Epithelial cell of esophagus (primary cell): ENCODE data around the gene GNAQ.
A peak's percentile ranks its signal among the peaks of the same experiment; 100 is the strongest.

Experiments used
- DNase-seq: peaks from one replicate; pipeline ENCODE4 v3.0.0; 2010; ENCODE audit warnings: low read depth
- H3K4me3 ChIP-seq: 2 replicates; pipeline ENCODE4 v1.5.1; 2011; ENCODE audit warnings: mild to moderate bottlenecking, low read length, control low read depth
- TF ChIP-seq, protein P1 (sequence below): IDR thresholded peaks from 2 replicates; pipeline ENCODE4 v1.5.1; 2011; ENCODE audit warnings: low read depth, mild to moderate bottlenecking, low read length, control low read depth, inconsistent platforms; ENCODE audit not compliant: insufficient read depth; ENCODE audit errors: missing control alignments

The GNAQ gene

DNA sequence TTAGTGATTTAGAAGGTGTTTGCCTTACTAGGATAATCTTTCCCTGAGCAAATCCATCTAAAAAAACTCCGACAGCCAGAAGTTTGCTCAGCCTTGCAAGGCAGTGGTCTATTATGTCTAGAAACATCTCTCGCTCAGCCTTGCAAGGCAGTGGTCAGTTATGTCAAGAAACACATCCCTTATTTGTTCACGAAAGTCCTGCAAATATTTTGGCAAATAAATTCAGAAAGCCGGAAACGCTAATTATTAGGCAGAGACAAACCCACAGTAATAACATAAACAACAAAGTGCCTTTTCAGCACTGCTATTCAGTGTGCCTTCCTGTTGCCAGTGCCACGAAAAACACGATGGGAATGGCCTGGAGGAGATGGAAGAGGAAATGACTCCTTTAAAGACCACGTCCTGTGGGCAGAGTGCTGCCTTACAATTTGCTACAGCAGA lies 184.5 kb downstream of the GNAQ start:
- TF ChIP-seq, protein P1, sequence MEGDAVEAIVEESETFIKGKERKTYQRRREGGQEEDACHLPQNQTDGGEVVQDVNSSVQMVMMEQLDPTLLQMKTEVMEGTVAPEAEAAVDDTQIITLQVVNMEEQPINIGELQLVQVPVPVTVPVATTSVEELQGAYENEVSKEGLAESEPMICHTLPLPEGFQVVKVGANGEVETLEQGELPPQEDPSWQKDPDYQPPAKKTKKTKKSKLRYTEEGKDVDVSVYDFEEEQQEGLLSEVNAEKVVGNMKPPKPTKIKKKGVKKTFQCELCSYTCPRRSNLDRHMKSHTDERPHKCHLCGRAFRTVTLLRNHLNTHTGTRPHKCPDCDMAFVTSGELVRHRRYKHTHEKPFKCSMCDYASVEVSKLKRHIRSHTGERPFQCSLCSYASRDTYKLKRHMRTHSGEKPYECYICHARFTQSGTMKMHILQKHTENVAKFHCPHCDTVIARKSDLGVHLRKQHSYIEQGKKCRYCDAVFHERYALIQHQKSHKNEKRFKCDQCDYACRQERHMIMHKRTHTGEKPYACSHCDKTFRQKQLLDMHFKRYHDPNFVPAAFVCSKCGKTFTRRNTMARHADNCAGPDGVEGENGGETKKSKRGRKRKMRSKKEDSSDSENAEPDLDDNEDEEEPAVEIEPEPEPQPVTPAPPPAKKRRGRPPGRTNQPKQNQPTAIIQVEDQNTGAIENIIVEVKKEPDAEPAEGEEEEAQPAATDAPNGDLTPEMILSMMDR: no peak
- H3K4me3 ChIP-seq: no peak overlapping the region
- peak; percentile 35 for DNase-seq

GRCh38 chr9:77844415-77844814 lies 187.2 kb downstream of the GNAQ start:
- TF ChIP-seq, protein P1: no peak
- DNase-seq: no peak
- H3K4me3 ChIP-seq: no peak overlapping the region

- H3K4me3 ChIP-seq: no peak overlapping the region
- TF ChIP-seq, protein P1: no peak
- no peak for DNase-seq
Measured at GRCh38 chr9:77843871-77844155, 187.8 kb downstream of the GNAQ start.

DNA sequence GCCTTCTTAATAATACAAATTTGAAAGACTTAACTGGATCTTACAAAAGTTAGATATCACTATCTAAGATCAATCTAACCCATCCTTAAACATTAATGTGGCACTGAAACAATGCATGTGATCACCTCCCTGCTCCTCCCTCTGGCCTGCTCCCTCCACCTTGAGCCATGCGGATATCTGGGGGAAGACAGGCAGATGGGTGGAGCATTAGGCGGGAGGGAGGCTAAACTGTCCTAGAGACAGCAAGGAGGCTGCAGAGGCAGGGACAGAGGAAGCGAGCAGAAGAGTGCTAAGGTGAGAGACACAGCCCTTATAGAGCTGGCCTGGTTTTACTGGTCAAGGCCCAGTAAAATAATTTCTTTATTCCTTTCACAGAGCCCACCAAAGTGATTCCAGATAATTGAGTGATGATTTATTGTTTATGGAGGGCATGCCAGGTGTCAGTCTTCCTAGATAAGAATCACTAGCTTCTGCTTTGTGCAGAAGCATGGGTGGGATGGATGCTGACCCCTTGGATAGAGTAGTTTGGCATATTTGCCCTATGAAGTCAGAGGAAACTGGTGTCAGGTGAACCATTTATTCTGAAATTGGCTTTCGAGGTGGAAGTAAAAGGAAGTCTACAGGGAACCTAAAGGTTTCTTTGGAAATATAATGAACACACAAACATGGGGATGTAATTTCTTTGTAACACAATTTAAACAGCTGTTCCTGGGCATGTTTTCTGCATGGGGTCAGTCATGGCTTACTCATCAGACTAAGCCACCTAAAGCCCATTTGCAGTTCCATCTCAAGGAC lies 188.3 kb downstream of the GNAQ start:
- DNase-seq: no peak
- no peak overlapping the region for H3K4me3 ChIP-seq
- TF ChIP-seq, protein P1: no peak

- DNase-seq: no peak
- no peak overlapping the region for H3K4me3 ChIP-seq
- TF ChIP-seq, protein P1: peak; percentile 32
Measured at GRCh38 chr9:77841739-77842386, 189.7 kb downstream of the GNAQ start.

DNA sequence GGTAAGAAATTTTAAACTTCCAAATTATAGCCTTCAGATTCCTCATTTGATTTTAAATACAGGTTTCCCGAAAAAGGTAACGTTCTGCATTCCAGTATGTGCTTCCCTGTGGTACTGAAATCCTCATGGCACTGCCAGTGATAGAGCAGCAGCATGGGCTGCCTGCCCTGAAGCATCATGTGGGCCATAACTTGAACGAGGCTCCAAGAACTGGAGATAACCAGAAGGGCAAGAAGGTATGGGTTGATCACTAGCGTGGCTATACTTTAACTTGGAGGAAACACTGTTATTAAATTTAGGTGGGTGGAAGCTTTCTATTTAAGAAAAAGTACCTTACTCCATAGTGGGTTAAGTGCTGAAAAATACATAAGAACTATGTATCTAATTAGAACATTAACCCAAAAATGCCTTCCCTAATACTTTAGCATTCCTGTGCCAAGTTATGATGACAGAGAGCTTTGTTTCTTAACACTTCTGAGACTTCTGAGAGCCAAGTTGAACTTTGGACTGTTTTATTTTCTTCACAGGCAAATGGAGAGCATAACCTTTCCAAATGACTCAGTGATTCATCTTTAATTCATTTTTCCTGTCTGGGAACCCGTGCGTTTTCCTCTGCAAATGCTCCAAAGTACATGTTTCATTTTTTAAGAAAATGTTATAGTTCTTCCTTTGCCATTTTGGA lies 192.0 kb downstream of the GNAQ start:
- no peak overlapping the region for H3K4me3 ChIP-seq
- peak; percentile 33 for DNase-seq
- TF ChIP-seq, protein P1: no peak
